Tibial nerve (tissue), 3 donors: ENCODE results near the gene CDC25B.

ENCODE experiments used
- CTCF ChIP-seq, 5 experiments: fragments of 200-600 bp in 3 of 5; fragments of 450-650 bp in 2 of 5; sonication (generic) in 3 of 5; IDR thresholded peaks; one replicate each; pipeline ENCODE4 v1.5.1; 2016 to 2019; ENCODE audit warnings: antibody characterized with exemption in 5 of 5, mild to moderate bottlenecking in 3 of 5, moderate library complexity in 2 of 5
- POLR2A ChIP-seq, 2 donors: fragments of 450-650 bp; IDR thresholded peaks; one replicate each; pipeline ENCODE4 v1.6.1; 2017; ENCODE audit warnings: antibody characterized with exemption in 2 of 2, mild to moderate bottlenecking in 2 of 2, moderate library complexity in 2 of 2

GRCh38 chr20:3795511-3796468 is at the start of gene CDC25B:
- TF ChIP-seq CTCF (IDR thresholded peaks at IDR 0.05) (peak; percentile 28 to 96 (median 54)), POLR2A (IDR thresholded peaks at IDR 0.05) (peak in 1 of 2 donors; percentile 78)
